Measurements from ENCODE around the gene CHCHD6. TPM values are rescaled to one million over a fixed set of nuclear protein-coding genes. Genes with fewer than 3 reads are reported as not detected.

The CHCHD6 gene
- total RNA-seq, 4 donors from 2014 or later: 7.5 to 21.9 (median 16.3) TPM

GRCh38 chr3:126925411-126926171 lies 221.6 kb downstream of the CHCHD6 start:
- no peak for DNase-seq
- TF ChIP-seq POLR2A (IDR thresholded peaks at IDR 0.05) (no peak), CTCF (IDR thresholded peaks at IDR 0.05) (no peak)
- intact Hi-C loops (cut with DNase I): no loop called here
- Histone ChIP-seq H3K4me3 (no peak overlapping the region), H3K27ac (peak overlapping the region in 1 of 4 donors; percentile 11), H3K4me1 (peaks cover 7 to 36% (median 15%) of the 10 kb centered on the region in 3 donors), H3K36me3 (no peaks in the 10 kb centered on the region), H3K9me3 (no peaks in the 10 kb centered on the region), H3K27me3 (no peaks in the 10 kb centered on the region)
- 72 to 78% methylated on average over 11 to 14 of the region's 14 CpGs for WGBS, 2 donors

GRCh38 chr3:126926684-126927400 lies 222.8 kb downstream of the CHCHD6 start:
- intact Hi-C loops (cut with DNase I): no loop called here
- H3K27ac ChIP-seq: peak overlapping the region in 2 of 4 donors; percentile 45 to 70

GRCh38 chr3:126927401-126927750 lies 223.3 kb downstream of the CHCHD6 start:
- no peaks in the 10 kb centered on the region for H3K9me3 ChIP-seq
- no peaks in the 10 kb centered on the region for H3K27me3 ChIP-seq
- H3K4me3 ChIP-seq: no peak overlapping the region
- 42 to 44% methylated on average over 4 of the region's 4 CpGs for WGBS, 2 donors
- peak overlapping the region in 1 of 4 donors; percentile 70 for H3K27ac ChIP-seq
- no peak for DNase-seq
- H3K36me3 ChIP-seq: no peaks in the 10 kb centered on the region
- intact Hi-C loops (cut with DNase I): no loop called here
- TF ChIP-seq CTCF (IDR thresholded peaks at IDR 0.05): no peak
- no peak for TF ChIP-seq POLR2A (IDR thresholded peaks at IDR 0.05)
- peaks cover 16 to 54% (median 29%) of the 10 kb centered on the region in 3 donors for H3K4me1 ChIP-seq

More at GRCh38 chr3:126926684-126927400, 222.8 kb downstream of the CHCHD6 start:
- 39 to 41% methylated on average over 7 to 8 of the region's 11 CpGs for whole genome bisulfite sequencing, 2 donors
- no peak overlapping the region for H3K4me3 ChIP-seq
- H3K36me3 ChIP-seq: no peaks in the 10 kb centered on the region
- no peaks in the 10 kb centered on the region for H3K9me3 ChIP-seq
- H3K27me3 ChIP-seq: no peaks in the 10 kb centered on the region
- no peak for DNase-seq
- peak in 1 of 6 experiments; percentile 48 for TF ChIP-seq CTCF (IDR thresholded peaks at IDR 0.05)
- no peak for TF ChIP-seq POLR2A (IDR thresholded peaks at IDR 0.05)
- H3K4me1 ChIP-seq: peaks cover 11 to 49% (median 24%) of the 10 kb centered on the region in 3 donors

- DNase-seq: no peak
- 83 to 92% methylated on average over 2 to 6 of the region's 6 CpGs for WGBS, 2 donors
Observed at GRCh38 chr3:126927846-126928245, 223.8 kb downstream of the CHCHD6 start.

More at GRCh38 chr3:126927846-126928245, 223.8 kb downstream of the CHCHD6 start:
- H3K4me3 ChIP-seq: no peak overlapping the region
- no peak for TF ChIP-seq CTCF (IDR thresholded peaks at IDR 0.05)
- no peak for TF ChIP-seq POLR2A (IDR thresholded peaks at IDR 0.05)
- H3K36me3 ChIP-seq: no peaks in the 10 kb centered on the region
- no peaks in the 10 kb centered on the region for H3K27me3 ChIP-seq
- H3K27ac ChIP-seq: no peak overlapping the region
- intact Hi-C loops (cut with DNase I): no loop called here
- peaks cover 21 to 59% (median 33%) of the 10 kb centered on the region in 3 donors for H3K4me1 ChIP-seq
- H3K9me3 ChIP-seq: no peaks in the 10 kb centered on the region
